ENCODE results near the gene CCDC78. TPM values are rescaled to one million over a fixed set of nuclear protein-coding genes. Genes with fewer than 3 reads are reported as not detected.
"Not testable (repeated sequence)": the region's sequence is repeated elsewhere in the genome, so short reads cannot be mapped to it uniquely, and the experiment has no call there.

The CCDC78 gene
- total RNA-seq, 6 experiments from 2014 or later: 2.2 to 4.1 (median 3.4) TPM

DNA sequence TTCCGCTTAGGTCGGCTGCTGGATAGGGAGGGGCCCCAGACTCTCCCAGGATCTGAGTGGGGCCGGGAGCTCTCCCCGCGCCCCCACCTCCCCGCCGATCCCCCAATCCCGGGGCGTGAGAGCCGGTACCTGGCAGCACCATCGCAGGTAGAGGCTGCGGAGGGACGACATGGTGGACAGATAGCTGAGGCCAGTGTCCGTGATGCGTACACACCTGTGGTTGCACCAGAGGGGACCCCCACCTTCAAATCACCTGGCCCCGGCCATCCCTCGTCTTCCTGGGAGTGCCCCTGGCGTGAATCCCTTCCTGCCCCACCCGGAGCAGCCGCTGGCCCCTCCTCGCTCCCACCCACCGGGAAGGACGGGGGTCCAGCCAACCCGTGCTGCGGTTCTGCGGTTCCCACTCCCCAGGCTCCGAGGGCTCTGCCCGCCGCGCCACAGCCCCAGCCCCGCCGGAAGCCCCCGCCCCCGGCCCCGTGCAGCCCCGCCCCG, 31.3 kb downstream of the CCDC78 start:
- Mint-ChIP-seq H3K27ac (no peak overlapping the region), H3K27me3 (ENCODE audit: insufficient read depth) (peaks cover 27% of the 10 kb centered on the region), H3K4me1 (ENCODE audit: low read depth) (0 out of 2 replicates have a peak, but pooled peaks cover 6% of the 10 kb centered on the region), H3K4me3 (no peak overlapping the region), H3K36me3 (ENCODE audit: low read depth) (no peaks in the 10 kb centered on the region), H3K9me3 (no peaks in the 10 kb centered on the region)
- TF ChIP-seq, protein P1, sequence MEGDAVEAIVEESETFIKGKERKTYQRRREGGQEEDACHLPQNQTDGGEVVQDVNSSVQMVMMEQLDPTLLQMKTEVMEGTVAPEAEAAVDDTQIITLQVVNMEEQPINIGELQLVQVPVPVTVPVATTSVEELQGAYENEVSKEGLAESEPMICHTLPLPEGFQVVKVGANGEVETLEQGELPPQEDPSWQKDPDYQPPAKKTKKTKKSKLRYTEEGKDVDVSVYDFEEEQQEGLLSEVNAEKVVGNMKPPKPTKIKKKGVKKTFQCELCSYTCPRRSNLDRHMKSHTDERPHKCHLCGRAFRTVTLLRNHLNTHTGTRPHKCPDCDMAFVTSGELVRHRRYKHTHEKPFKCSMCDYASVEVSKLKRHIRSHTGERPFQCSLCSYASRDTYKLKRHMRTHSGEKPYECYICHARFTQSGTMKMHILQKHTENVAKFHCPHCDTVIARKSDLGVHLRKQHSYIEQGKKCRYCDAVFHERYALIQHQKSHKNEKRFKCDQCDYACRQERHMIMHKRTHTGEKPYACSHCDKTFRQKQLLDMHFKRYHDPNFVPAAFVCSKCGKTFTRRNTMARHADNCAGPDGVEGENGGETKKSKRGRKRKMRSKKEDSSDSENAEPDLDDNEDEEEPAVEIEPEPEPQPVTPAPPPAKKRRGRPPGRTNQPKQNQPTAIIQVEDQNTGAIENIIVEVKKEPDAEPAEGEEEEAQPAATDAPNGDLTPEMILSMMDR (IDR thresholded peaks at IDR 0.05): no peak
- no peak for DNase-seq

DNA sequence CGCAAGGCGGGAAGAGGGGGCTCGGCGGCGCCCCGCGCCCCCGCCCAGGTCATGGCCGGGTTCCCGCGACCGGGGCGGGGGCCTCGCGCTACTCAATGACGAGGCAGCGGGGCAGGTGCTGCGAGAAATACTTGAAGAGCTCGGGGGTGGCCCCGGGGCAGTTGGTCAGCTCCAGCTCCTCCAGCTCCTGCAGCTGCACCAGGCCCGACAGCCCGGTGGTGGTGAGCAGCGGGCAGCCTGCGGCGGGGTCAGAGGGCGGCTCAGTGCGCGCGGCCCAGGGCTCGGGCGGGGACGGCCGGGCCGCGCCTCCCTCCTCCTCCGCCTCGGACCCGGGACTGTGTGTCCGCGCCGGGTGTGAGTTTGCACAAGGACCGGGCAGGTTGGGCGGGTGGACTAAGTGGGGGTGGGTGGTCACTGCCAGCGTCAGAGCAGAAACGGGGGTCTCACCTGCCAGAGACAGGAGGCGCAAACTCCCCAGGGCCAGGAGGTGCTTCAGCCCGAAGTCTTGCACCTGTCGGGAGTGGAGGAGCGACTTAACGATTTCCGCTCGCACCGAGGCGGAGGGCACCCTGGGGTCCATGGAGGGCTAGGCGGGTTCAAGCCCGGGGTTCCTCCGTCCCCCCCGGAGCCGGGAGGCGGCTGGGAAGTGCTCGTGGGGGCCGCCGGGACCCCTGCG, 31.9 kb downstream of the CCDC78 start:
- Mint-ChIP-seq H3K36me3 (ENCODE audit: low read depth) (no peaks in the 10 kb centered on the region), H3K27me3 (ENCODE audit: insufficient read depth) (peaks cover 30% of the 10 kb centered on the region), H3K4me3 (no peak overlapping the region), H3K9me3 (no peaks in the 10 kb centered on the region), H3K4me1 (ENCODE audit: low read depth) (peaks cover 9% of the 10 kb centered on the region; the same call in 1 of the 2 replicates), H3K27ac (no peak overlapping the region)
- DNase-seq: no peak
- TF ChIP-seq, protein P1 (IDR thresholded peaks at IDR 0.05): no peak

DNA sequence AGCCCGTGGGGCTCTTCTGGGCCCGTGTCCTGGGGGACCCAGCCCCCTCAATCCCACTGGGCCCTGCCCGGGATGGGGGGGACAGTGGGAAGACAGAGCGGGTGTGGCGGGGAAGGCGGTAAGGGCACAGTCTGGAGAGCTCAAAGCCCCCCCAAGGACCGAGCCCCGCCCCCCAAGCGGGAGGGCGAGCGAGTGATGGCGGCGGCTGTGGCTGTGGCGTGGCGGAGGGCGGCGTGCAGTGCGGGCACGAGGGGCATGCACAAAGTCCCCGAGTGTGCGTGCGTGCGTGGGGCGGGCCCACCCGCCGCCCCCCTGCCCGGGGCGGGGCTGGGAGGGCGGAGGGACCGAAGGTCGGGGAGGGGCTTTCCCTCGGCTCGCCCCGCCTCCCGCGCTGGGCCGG, 32.5 kb downstream of the CCDC78 start:
- DNase-seq: no peak
- Mint-ChIP-seq H3K36me3 (ENCODE audit: low read depth) (no peaks in the 10 kb centered on the region), H3K9me3 (no peaks in the 10 kb centered on the region), H3K27me3 (ENCODE audit: insufficient read depth) (peaks cover 30% of the 10 kb centered on the region), H3K4me1 (ENCODE audit: low read depth) (peaks cover 11% of the 10 kb centered on the region; the same call in 1 of the 2 replicates), H3K27ac (no peak overlapping the region), H3K4me3 (no peak overlapping the region)
- TF ChIP-seq, protein P1 (IDR thresholded peaks at IDR 0.05): no peak

DNA sequence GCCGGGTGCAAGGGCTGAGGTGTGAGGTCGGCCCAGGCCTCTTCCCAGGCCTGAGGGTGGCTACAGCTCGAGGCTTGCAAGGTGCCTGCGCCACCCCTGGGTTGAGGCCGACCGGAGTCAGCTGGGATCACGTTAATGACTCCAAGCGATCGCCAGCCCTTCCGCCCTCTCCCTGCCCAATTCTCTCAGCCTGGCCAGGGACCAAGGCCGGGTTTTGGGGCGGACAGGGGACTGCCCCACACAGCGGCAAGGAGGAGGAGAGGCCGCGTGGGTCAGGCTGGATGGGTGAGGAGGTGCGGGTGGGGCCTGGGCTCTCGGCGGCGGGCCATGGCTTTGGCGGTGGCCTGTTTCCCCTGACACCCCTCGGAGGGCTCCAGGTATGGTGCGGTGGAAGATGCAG, 32.9 kb downstream of the CCDC78 start:
- no peak overlapping the region for H3K27ac Mint-ChIP-seq
- no peaks in the 10 kb centered on the region for H3K9me3 Mint-ChIP-seq
- H3K4me3 Mint-ChIP-seq: no peak overlapping the region
- H3K27me3 Mint-ChIP-seq (ENCODE audit: insufficient read depth): peaks cover 27% of the 10 kb centered on the region
- DNase-seq: no peak
- H3K36me3 Mint-ChIP-seq (ENCODE audit: low read depth): no peaks in the 10 kb centered on the region
- peaks cover 11% of the 10 kb centered on the region; the same call in 1 of the 2 replicates for H3K4me1 Mint-ChIP-seq (ENCODE audit: low read depth)
- TF ChIP-seq, protein P1 (IDR thresholded peaks at IDR 0.05): no peak

DNA sequence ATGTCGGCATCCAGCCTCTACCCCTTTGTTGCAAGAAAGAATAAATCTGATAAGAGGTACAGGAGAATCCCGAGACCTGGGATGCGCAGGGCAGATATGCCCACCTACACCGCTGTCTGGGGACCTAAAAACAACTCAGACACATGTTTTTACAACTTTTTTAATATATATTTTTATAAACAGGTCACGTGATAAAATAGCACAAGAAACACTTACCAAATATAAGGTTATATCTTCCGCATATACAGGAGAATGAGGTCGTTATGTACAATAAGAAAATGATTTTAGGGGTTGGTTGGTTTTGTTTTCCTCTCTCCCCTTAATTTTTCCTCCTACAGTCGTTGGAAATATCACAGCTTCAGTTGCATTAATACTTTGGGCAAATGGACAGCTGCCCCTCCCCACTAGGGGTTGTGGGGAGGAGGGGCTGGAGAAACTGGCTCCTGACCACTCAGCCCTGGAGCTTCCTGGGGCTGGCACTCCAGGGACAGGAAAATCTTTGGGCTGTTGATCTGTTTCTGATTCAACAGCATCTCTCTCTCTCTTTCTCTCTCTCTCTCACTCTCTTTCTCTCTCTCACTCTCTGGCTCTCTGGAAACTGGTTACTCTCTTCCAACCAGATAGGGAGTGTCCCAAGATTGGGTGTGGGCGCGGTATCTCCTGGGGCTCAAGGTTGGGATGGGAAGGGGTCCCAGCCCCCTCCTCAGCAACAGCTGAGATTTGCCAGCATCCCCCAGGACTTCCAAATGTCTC, 33.7 kb downstream of the CCDC78 start:
- TF ChIP-seq, protein P1 (IDR thresholded peaks at IDR 0.05): no peak
- Mint-ChIP-seq H3K4me3 (no peak overlapping the region), H3K36me3 (ENCODE audit: low read depth) (no peaks in the 10 kb centered on the region), H3K27me3 (ENCODE audit: insufficient read depth) (peaks cover 25% of the 10 kb centered on the region), H3K9me3 (no peaks in the 10 kb centered on the region), H3K4me1 (ENCODE audit: low read depth) (peaks cover 11% of the 10 kb centered on the region; the same call in 1 of the 2 replicates), H3K27ac (no peak overlapping the region)
- DNase-seq: no peak

DNA sequence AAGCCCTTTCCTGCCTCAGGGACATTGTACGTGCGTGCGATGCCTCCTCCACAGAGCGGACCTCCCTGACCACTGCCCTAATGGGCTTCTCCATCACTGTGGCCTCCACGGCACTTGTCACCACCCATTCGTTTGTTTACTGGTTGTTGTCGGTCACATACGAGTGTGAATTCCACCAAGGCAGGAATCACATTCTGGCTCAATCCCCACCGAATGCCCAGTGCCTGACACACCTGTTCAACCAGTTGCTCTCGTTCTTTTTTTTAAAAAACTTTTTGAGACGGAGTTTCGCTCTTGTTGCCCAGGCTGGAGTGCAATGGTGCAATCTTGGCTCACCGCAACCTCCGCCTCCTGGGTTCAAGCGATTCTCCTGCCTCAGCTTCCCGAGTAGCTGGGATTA, 35.0 kb downstream of the CCDC78 start:
- H3K27ac Mint-ChIP-seq; H3K36me3 Mint-ChIP-seq (ENCODE audit: low read depth); DNase-seq; H3K9me3 Mint-ChIP-seq: not testable (repeated sequence)
- H3K4me1 Mint-ChIP-seq (ENCODE audit: low read depth): peaks cover 11% of the 10 kb centered on the region; the same call in 1 of the 2 replicates
- H3K4me3 Mint-ChIP-seq: peak overlapping the region; percentile 69; the same call in 1 of the 2 replicates
- H3K27me3 Mint-ChIP-seq (ENCODE audit: insufficient read depth): peaks cover 23% of the 10 kb centered on the region

Data from HFFc6 (cell line).